IPS-NIHi7 (cell line): ENCODE measurements around the gene TM6SF1.
"Not testable (repeated sequence)": the region's sequence is repeated elsewhere in the genome, so short reads cannot be mapped to it uniquely, and the experiment has no call there.

Experiments
- DNase-seq: peaks from one replicate; pipeline ENCODE4 v3.0.0; 2012; ENCODE audit warnings: mixed read lengths; ENCODE audit errors: extremely low spot score

Gene TM6SF1

GRCh38 chr15:83106994-83107840 is at the start of gene TM6SF1:
TSS of gene TM6SF1 (plus strand) at chr15:83107645. CDS start at chr15:83107681, 36 bp downstream.
- peak; percentile 36 for DNase-seq

- no peak for DNase-seq
These were observed 49.6 kb upstream of the TM6SF1 start for GRCh38 chr15:83057696-83058376.

DNA sequence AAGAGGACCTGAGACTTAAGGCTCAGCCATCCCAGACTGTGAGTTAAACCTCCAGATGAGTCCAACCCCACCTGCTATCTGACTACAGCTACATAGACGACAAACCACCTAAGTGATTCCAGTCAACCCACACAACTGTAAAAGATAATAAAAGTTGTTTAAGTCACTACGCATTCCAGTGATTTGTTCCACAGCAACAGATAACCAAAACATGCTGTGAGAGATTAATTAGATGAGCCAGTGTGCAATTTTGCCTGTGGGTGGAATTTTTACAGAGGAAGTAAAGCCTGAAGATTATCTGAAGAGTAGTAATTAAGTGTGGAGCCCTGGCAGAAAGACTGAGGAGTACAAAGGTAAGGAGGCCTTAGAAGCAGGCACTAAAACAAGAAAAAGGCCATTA is 45.8 kb upstream of the TM6SF1 start:
- DNase-seq: no peak

- no peak for DNase-seq
These were observed 44.7 kb upstream of the TM6SF1 start for GRCh38 chr15:83062768-83063180.

DNA sequence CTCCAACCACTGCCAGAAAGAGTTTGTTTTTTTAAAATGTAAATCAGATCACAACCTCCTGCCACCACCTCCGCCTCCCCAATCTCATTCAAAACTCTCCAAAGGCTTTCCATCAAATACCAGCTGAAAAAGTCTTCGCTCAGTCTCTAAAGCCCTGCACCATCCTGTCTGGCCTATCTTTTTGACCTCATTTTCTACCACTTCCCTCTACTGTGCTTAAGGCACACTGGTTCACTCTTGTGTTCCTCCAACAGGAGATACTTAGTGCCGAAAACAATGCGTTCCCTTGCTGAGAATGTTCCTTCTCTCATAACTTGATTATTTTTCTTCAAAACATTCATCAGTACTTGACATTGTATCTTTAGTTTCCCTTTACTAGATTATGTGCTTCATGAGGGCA is 43.9 kb upstream of the TM6SF1 start:
- DNase-seq: no peak

GRCh38 chr15:83064859-83065258 is 42.6 kb upstream of the TM6SF1 start:
- DNase-seq: no peak

- DNase-seq: no peak
These were observed 42.0 kb upstream of the TM6SF1 start for GRCh38 chr15:83065431-83065830.

- no peak for DNase-seq
These were observed 41.3 kb upstream of the TM6SF1 start for GRCh38 chr15:83066034-83066733.

DNA sequence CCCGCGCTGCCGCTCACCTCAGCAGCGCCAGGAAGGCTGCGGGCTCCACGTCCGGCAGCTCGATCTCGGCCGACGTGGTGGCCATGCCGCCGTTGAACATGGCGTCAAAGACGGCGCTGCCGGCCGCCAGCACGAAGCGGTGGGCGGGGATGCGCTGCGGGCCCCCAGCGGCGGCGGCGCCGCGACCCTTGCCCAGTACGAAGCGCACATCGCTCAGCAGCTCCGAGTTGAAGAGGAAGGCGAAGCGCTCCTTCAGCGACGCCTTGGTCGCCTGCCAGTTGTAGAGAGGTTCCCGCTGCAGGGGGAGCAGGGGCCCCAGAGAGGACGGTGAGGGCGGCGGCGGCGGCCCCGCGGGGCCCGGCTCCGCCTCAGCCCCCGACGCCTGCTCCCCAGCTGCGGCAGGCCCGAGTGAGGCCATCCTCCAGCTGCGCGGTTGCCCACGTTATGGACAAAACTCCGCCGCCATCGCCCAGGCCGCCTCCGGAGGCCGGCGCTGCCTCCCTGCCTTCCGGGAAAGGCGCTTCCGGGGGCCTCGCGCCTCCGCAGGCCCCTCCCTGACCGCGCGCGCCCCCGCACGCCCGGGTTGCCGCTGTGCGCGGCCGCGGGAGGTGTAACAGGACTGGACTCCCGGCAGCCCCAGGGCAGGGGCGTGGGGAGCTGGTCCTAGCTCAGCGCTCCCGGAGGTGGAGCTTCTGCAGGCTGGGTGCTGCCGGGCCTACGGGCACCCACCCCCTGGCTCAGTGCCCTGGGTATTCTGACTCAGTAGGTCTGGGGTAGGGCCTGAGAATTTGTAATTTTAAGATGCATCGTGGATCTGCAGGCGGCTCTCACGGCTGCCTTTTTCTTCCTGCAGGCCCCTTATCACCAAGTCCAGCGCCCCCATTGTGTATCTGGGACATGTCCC is 40.5 kb upstream of the TM6SF1 start, which contains the start of gene BTBD1:
Gene BTBD1, minus strand, starts transcription at position 519 of the 904 bp plus-strand sequence. Its CDS starts 101 bp downstream, at position 418.
- DNase-seq: peak; percentile 97

DNA sequence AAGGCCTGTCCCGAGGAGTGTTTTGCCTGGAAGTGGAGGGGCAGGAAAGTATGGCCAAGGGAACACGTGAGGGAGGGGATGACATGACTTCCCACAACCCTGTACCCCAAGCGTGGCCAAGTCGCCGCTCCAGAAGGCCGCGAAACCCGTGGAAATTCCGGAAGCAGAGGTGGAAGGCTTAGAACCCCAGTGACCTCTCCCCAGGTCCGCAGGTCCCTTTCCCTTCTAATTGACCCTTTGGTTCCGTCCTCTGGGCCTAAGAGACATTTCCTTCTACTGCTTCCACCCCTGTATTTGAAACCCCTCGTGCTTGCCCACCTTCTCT is 39.8 kb upstream of the TM6SF1 start:
- no peak for DNase-seq

DNA sequence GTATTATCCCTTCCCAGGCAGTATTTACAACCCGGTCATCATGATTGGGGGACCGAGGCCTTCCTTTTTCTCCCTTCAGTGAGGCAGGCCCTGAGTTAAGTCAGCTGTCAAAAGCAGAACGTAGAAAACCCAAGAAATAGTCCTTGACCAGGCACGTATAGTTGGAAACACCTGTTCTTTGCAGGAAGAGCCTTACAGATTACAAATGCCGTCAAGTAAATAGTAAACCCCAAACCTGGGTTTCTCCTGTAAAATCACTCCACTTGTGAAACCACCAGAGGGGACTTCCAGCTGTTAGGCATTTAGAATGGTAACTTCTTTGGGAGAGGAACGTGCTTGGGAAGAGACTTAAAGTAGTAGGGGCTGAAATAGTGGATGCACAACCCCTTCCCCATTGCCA is 39.4 kb upstream of the TM6SF1 start:
- DNase-seq: no peak

GRCh38 chr15:83069211-83069642 is 38.2 kb upstream of the TM6SF1 start:
- peak; percentile 43 for DNase-seq

GRCh38 chr15:83077491-83078230 is 29.8 kb upstream of the TM6SF1 start:
- DNase-seq: no peak

DNA sequence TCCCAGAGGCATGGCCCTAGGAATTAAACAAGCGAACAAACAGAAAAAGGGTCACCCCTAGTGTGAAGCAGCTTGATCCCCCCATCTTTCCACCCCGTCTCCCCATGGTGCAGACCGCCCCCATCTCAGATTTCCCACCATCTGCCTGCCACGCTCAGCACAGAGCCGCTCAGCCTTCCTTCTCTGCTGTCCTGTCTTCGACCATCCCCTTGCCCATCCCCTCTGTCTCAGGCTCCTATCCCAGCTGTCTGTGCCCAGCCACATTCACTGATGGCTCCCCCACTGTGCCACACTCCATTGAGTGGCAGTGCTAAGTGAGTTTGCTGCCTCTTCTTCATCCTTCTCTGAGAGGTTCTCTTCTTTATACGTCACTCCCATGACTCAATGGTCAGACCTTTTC is 28.7 kb upstream of the TM6SF1 start:
- DNase-seq: no peak

- DNase-seq: no peak
These were observed 26.0 kb upstream of the TM6SF1 start for GRCh38 chr15:83081256-83082014.

GRCh38 chr15:83082730-83083386 is 24.6 kb upstream of the TM6SF1 start:
- DNase-seq: no peak

DNA sequence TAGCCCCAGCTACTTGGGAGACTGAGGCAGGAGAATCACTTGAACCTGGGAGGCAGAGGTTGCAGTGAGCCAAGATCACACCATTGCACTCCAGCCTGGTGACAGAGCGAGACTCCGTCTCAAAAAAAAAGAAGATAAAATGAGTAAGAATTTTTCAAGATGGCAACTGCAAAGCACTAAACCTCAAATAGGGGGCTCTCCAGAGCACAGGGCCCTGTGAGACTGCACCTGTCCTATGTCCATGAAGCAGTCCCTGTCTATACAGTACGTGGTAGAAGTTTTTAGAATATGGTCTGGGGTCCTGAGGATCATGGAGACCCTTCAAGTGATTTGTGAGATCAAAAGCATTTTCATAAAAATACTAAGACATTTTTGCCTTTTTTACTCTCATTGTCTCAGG is 22.0 kb upstream of the TM6SF1 start:
- DNase-seq: not testable (repeated sequence)

GRCh38 chr15:83085864-83086552 is 21.4 kb upstream of the TM6SF1 start:
- not testable (repeated sequence) for DNase-seq

DNA sequence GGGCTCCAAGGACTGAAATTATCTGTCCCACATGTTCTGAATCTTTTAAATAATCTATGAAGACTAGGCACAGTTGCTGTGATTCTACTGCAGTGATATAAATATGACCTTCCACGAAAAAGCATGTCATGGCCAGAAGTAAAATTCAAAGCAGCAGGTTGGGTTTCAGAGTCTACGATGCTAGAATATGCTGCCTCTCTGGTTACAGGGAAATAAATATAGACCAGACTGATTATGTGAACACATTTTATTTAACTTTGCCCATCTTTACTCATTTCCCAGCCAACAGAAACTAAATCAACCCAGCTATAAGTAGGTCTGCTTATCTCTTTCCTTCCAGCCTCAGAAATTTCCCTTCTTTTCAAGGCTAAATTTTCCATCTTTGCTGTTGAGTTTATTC is 19.9 kb upstream of the TM6SF1 start:
- DNase-seq: no peak
